ENCODE data around the gene MAML2.

MAML2 gene

GRCh38 chr11:96267001-96267495 is 75.9 kb downstream of the MAML2 start:
- no peak overlapping the region for H3K4me3 ChIP-seq (ENCODE audit: low read length)
- no peak for DNase-seq (ENCODE audit: low read depth)
- TF ChIP-seq CTCF (IDR thresholded peaks at IDR 0.05; ENCODE audit: insufficient read depth, low read depth, low read length, missing control alignments) = no peak

- no peak for TF ChIP-seq CTCF (IDR thresholded peaks at IDR 0.05; ENCODE audit: insufficient read depth, low read depth, low read length, missing control alignments)
- DNase-seq (ENCODE audit: low read depth) = no peak
- H3K4me3 ChIP-seq (ENCODE audit: low read length) = no peak overlapping the region
Measured at GRCh38 chr11:96265972-96266371, 77.0 kb downstream of the MAML2 start.

GRCh38 chr11:96265220-96265737 is 77.7 kb downstream of the MAML2 start:
- no peak for DNase-seq (ENCODE audit: low read depth)
- H3K4me3 ChIP-seq (ENCODE audit: low read length) = no peak overlapping the region
- no peak for TF ChIP-seq CTCF (IDR thresholded peaks at IDR 0.05; ENCODE audit: insufficient read depth, low read depth, low read length, missing control alignments)

- no peak for TF ChIP-seq CTCF (IDR thresholded peaks at IDR 0.05; ENCODE audit: insufficient read depth, low read depth, low read length, missing control alignments)
- no peak for DNase-seq (ENCODE audit: low read depth)
- no peak overlapping the region for H3K4me3 ChIP-seq (ENCODE audit: low read length)
Measured at GRCh38 chr11:96264364-96264763, 78.6 kb downstream of the MAML2 start.

GRCh38 chr11:96263238-96263763 is 79.7 kb downstream of the MAML2 start:
- no peak for TF ChIP-seq CTCF (IDR thresholded peaks at IDR 0.05; ENCODE audit: insufficient read depth, low read depth, low read length, missing control alignments)
- no peak overlapping the region for H3K4me3 ChIP-seq (ENCODE audit: low read length)
- DNase-seq (ENCODE audit: low read depth) = peak; percentile 83

- no peak overlapping the region for H3K4me3 ChIP-seq (ENCODE audit: low read length)
- DNase-seq (ENCODE audit: low read depth) = no peak
- no peak for TF ChIP-seq CTCF (IDR thresholded peaks at IDR 0.05; ENCODE audit: insufficient read depth, low read depth, low read length, missing control alignments)
Measured at GRCh38 chr11:96260532-96260931, 82.5 kb downstream of the MAML2 start.

- DNase-seq (ENCODE audit: low read depth) = no peak
- TF ChIP-seq CTCF (IDR thresholded peaks at IDR 0.05; ENCODE audit: insufficient read depth, low read depth, low read length, missing control alignments) = no peak
- H3K4me3 ChIP-seq (ENCODE audit: low read length) = no peak overlapping the region
Measured at GRCh38 chr11:96260067-96260511, 82.9 kb downstream of the MAML2 start.
